GM23248 (cell line): Measurements from ENCODE around the gene SESN1. TPM values are rescaled to one million over a fixed set of nuclear protein-coding genes. Genes with fewer than 3 reads are reported as not detected.
"Not testable (repeated sequence)": the region's sequence is repeated elsewhere in the genome, so short reads cannot be mapped to it uniquely, and the experiment has no call there.

Source experiments
- DNase-seq: peaks from one replicate; pipeline ENCODE4 v3.0.0-alpha.2; 2015
- H2AFZ ChIP-seq: fragments of 200-600 bp; sonication (generic); 2 replicates; pipeline ENCODE4 v1.6.1; 2016; ENCODE audit warnings: antibody characterized with exemption
- H3F3A ChIP-seq: fragments of 200-600 bp; sonication (generic); 2 replicates; pipeline ENCODE4 v1.6.1; 2016; ENCODE audit warnings: mild to moderate bottlenecking, antibody characterized with exemption, mixed run types; ENCODE audit not compliant: insufficient read depth
- H3K27ac ChIP-seq: fragments of 200-600 bp; sonication (generic); 2 replicates; pipeline ENCODE4 v1.5.1; 2016; ENCODE audit warnings: mild to moderate bottlenecking
- H3K27me3 ChIP-seq: fragments of 200-600 bp; sonication (generic); replicated peaks from 2 replicates; pipeline ENCODE4 v1.6.1; 2016; ENCODE audit warnings: mild to moderate bottlenecking; ENCODE audit not compliant: insufficient read depth
- H3K36me3 ChIP-seq: fragments of 200-600 bp; sonication (generic); 2 replicates; pipeline ENCODE4 v1.6.1; 2016; ENCODE audit warnings: low read depth, mild to moderate bottlenecking
- H3K4me1 ChIP-seq: fragments of 200-600 bp; sonication (generic); 2 replicates; pipeline ENCODE4 v1.6.1; 2016; ENCODE audit warnings: mild to moderate bottlenecking; ENCODE audit not compliant: insufficient read depth
- H3K4me2 ChIP-seq: fragments of 200-600 bp; sonication (generic); one replicate; pipeline ENCODE4 v1.6.1; 2016; ENCODE audit warnings: mild to moderate bottlenecking; ENCODE audit not compliant: unreplicated experiment
- H3K4me3 ChIP-seq: fragments of 200-600 bp; sonication (generic); 2 replicates; pipeline ENCODE4 v1.5.1; 2016; ENCODE audit warnings: mild to moderate bottlenecking
- H3K79me2 ChIP-seq: fragments of 200-600 bp; sonication (generic); 2 replicates; pipeline ENCODE4 v1.6.1; 2016; ENCODE audit warnings: mild to moderate bottlenecking; ENCODE audit not compliant: insufficient read depth
- H3K9ac ChIP-seq: fragments of 200-600 bp; sonication (generic); 2 replicates; pipeline ENCODE4 v1.6.1; 2016; ENCODE audit warnings: mild to moderate bottlenecking
- H3K9me2 ChIP-seq: fragments of 200-600 bp; sonication (generic); 2 replicates; pipeline ENCODE4 v1.6.1; 2016; ENCODE audit warnings: mixed run types, mild to moderate bottlenecking, moderate library complexity; ENCODE audit not compliant: insufficient read depth
- H3K9me3 ChIP-seq: fragments of 200-600 bp; sonication (generic); one replicate; pipeline ENCODE4 v1.6.1; 2017; ENCODE audit warnings: low read depth
- H4K20me1 ChIP-seq: fragments of 200-600 bp; sonication (generic); 2 replicates; pipeline ENCODE4 v1.6.0; 2016; ENCODE audit not compliant: insufficient read depth
- EZH2 ChIP-seq: fragments of 200-600 bp; sonication (generic); IDR thresholded peaks from 2 replicates; pipeline ENCODE4 v1.6.1; 2018; ENCODE audit warnings: antibody characterized with exemption, mild to moderate bottlenecking; ENCODE audit not compliant: insufficient read depth, poor library complexity, severe bottlenecking
- EZH2phosphoT487 ChIP-seq: fragments of 200-600 bp; sonication (generic); IDR thresholded peaks from 2 replicates; pipeline ENCODE4 v1.6.1; 2018; ENCODE audit warnings: antibody characterized with exemption, moderate library complexity, mild to moderate bottlenecking, low read depth; ENCODE audit not compliant: insufficient read depth
- WGBS, 2 experiments: methylation state at CpG; one replicate each; pipeline ENCODE4 v1.1.6; 2015 to 2017; ENCODE audit warnings: low lambda C conversion rate in 2 of 2, low coverage in 1 of 2; ENCODE audit errors: missing lambda C conversion rate in 2 of 2; 5-methylcytosine and 5-hydroxymethylcytosine counted together
- in situ Hi-C: fragments of 300-500 bp; cut with MboI; formaldehyde crosslinking; loops from 2 replicates; pipeline ENCODE4 v1.15.0; 2020
- polyA plus RNA-seq: library from polyadenylated mRNA; unstranded; fragments of >200 nt; fragmentation: Nextera tagmentation; extraction: Ambion mirVana; gene quantifications from 2 replicates; pipeline ENCODE4 v1.2.1, GENCODE V29; 2016
- total RNA-seq: library from RNA; depleted of rRNA; stranded (reverse); fragments of >200 nt; shearing (Covaris generic); gene quantifications from 2 replicates; pipeline ENCODE4 v1.2.3, GENCODE V29; 2014

SESN1 gene
- total and polyA plus RNA-seq, 2 experiments from 2014 or later, result 14.2 to 17.6 TPM

DNA sequence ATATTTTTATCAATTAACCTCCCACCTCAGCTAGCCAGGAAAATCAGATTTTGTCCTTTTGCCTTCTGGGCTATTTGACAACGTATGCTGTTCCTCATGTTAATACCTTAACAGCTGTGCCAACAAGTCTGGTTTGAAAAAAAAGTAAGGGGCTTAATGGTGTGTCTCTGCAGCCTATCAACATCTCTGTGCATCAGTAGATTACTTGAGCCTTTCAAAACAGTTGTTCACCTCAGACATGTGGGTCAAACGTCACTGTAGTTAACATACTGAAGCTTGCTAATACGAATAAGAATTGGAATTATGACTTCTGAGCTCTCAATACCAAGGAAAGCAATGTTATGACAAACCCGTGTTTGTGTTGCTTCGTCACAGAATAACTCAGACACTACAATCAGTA lies 23.7 kb upstream of the SESN1 start:
- in situ Hi-C loops, result no loop called here
- no peaks in the 10 kb centered on the region for H3K9me2 ChIP-seq
- H3K27ac ChIP-seq, result no peak overlapping the region
- no peak for DNase-seq
- H3K4me3 ChIP-seq, result no peak overlapping the region
- H3K4me2 ChIP-seq, result no peak overlapping the region
- H3K4me1 ChIP-seq, result peaks cover 16% of the 10 kb centered on the region
- H3K9me3 ChIP-seq, result no peaks in the 10 kb centered on the region
- no peaks in the 10 kb centered on the region for H4K20me1 ChIP-seq
- no peaks in the 10 kb centered on the region for H3K36me3 ChIP-seq
- H3K9ac ChIP-seq, result no peak overlapping the region
- peaks cover 7% of the 10 kb centered on the region; the same call in 1 of the 2 replicates for H3F3A ChIP-seq
- 94 to 98% methylated on average over 5 of the region's 5 CpGs for WGBS, 2 experiments
- peaks cover 98% of the 10 kb centered on the region for H3K79me2 ChIP-seq
- no peak overlapping the region for H2AFZ ChIP-seq
- no peaks in the 10 kb centered on the region for H3K27me3 ChIP-seq
- TF ChIP-seq EZH2phosphoT487 (no peak), EZH2 (no peak)

DNA sequence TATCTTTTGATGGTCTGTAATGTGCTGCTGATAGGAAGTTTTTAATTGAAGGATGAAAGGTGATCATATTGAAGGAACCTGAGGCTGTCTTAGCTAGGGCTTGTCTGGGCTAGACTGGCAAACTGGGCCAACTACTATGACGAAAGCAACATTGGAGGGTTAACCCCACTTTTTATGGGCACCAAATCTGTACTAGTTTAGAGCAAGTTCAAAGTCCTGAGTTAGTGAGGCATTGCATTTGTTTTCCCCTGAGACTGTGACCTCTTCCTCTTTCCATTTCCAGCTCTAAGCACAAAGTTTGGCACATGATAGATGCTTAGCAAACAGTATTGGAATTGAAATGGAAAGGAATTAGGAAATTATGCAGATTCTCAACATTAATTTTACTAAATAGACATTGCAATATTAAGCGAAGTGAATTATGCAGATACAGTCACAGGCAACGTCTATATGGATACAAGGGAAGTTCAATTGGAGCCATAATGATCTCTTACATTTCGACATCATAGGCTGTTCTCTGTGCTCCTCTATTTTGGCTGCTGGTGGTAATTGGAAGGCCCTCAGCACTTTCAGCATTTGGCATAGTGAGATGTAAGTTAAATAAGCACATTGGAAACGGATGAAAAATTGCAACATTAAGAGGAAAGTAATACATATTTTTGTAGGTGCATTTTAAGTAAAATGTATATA lies 22.8 kb upstream of the SESN1 start:
- Histone ChIP-seq H3F3A (peaks cover 7% of the 10 kb centered on the region; the same call in 1 of the 2 replicates), H2AFZ (no peak overlapping the region), H3K4me2 (no peak overlapping the region), H3K27me3 (no peaks in the 10 kb centered on the region), H4K20me1 (no peaks in the 10 kb centered on the region), H3K4me3 (no peak overlapping the region), H3K27ac (no peak overlapping the region), H3K4me1 (peaks cover 16% of the 10 kb centered on the region), H3K9me2 (no peaks in the 10 kb centered on the region), H3K9me3 (no peaks in the 10 kb centered on the region), H3K9ac (no peak overlapping the region), H3K36me3 (no peaks in the 10 kb centered on the region), H3K79me2 (peaks cover 98% of the 10 kb centered on the region)
- in situ Hi-C loops, result no loop called here
- TF ChIP-seq EZH2phosphoT487 (no peak), EZH2 (no peak)
- 51 to 54% methylated on average over 5 of the region's 5 CpGs for WGBS, 2 experiments
- no peak for DNase-seq

DNA sequence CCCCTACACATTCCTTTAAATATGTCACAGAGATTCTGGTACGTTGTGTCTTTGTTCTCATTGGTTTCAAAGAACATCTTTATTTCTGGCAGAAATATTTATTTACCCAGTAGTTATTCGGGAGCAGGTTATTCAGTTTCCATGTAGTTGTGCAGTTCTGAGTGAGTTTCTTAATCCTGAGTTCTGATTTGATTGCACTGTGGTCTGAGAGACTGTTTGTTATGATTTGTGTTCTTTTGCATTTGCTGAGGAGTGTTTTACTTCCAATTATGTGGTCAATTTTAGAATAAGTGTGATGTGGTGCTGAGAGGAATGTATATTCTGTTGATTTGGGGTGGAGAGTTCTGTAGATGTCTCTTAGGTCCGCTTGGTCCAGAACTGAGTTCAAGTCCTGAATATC lies 18.0 kb upstream of the SESN1 start:
- DNase-seq, result not testable (repeated sequence)
- WGBS, 2 experiments, result 97 to 99% methylated on average over 3 of the region's 3 CpGs

DNA sequence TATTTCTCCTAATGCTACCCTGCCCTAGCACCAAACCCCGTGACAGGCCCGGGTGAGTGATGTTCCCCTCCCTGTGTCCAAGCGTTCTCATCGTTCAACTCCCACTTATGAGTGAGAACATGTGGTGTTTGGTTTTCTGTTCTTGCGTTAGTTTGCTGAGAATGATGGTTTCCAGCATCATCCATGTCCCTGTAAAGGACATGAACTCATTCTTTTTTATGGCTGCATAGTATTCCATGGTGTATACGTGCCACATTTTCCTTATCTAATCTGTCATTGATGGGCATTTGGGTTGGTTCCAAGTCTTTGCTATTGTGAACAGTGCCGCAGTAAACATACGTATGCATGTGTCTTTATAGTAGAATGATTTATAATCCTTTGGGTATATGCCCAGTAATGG lies 15.0 kb upstream of the SESN1 start:
- H3K9me3 ChIP-seq, H3K27me3 ChIP-seq, H3K9ac ChIP-seq, DNase-seq, H3K27ac ChIP-seq, H3K4me3 ChIP-seq, H2AFZ ChIP-seq, H3K9me2 ChIP-seq, H3F3A ChIP-seq, in situ Hi-C loops, H3K4me2 ChIP-seq, H4K20me1 ChIP-seq, H3K36me3 ChIP-seq, H3K4me1 ChIP-seq: not testable (repeated sequence)
- H3K79me2 ChIP-seq, result peaks cover 97% of the 10 kb centered on the region
- 96 to 99% methylated on average over 8 of the region's 8 CpGs for WGBS, 2 experiments

More for the DNA sequence above, 18.0 kb upstream of the SESN1 start:
- in situ Hi-C loops, H3K9ac ChIP-seq, H3K4me3 ChIP-seq, H3K4me2 ChIP-seq, H4K20me1 ChIP-seq, H3K36me3 ChIP-seq, H2AFZ ChIP-seq, H3F3A ChIP-seq, H3K27ac ChIP-seq, H3K27me3 ChIP-seq, H3K9me3 ChIP-seq, H3K4me1 ChIP-seq, H3K9me2 ChIP-seq: not testable (repeated sequence)
- H3K79me2 ChIP-seq, result peaks cover 97% of the 10 kb centered on the region

DNA sequence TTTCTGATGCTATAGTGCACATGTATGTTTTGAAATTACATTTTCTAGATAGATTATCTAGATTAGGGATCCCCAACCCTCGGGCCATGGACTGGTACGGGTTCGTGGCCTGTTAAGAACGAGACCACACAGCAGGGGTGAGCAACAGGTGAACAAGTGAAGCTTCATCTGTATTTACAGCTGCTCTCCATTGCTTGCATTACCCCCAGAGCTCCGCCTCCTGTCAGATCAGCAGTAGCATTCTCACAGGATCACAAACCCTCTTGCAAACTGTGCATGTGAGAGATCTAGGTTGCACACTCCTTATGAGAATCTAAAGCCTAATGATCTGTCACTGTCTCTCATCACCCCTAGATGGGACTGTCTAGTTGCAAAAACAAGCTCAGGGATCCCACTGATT lies 11.0 kb upstream of the SESN1 start:
- Histone ChIP-seq H4K20me1 (no peaks in the 10 kb centered on the region), H3K4me2 (no peak overlapping the region), H3K4me3 (no peak overlapping the region), H3K27ac (no peak overlapping the region), H3K9me2 (no peaks in the 10 kb centered on the region), H3K27me3 (no peaks in the 10 kb centered on the region), H3K79me2 (peaks cover 97% of the 10 kb centered on the region), H3K36me3 (no peaks in the 10 kb centered on the region), H3K9me3 (no peaks in the 10 kb centered on the region), H3F3A (no peaks in the 10 kb centered on the region), H3K9ac (no peak overlapping the region), H2AFZ (no peak overlapping the region), H3K4me1 (no peaks in the 10 kb centered on the region)
- WGBS, 2 experiments, result 85 to 89% methylated on average over 5 of the region's 5 CpGs
- TF ChIP-seq EZH2 (no peak), EZH2phosphoT487 (no peak)
- in situ Hi-C loops, result no loop called here
- no peak for DNase-seq
